Keratinocyte (primary cell): ENCODE results near the gene COL20A1.

ENCODE experiments used
- CTCF ChIP-seq, 3 experiments: IDR thresholded peaks in 1 of 3; conservative IDR thresholded peaks in 1 of 3; optimal IDR thresholded peaks in 1 of 3; 2 replicates in 2 of 3; 3 replicates in 1 of 3; pipeline versions ENCODE3 to v1.5.1; 2011; ENCODE audit warnings: low read length in 3 of 3, mild to moderate bottlenecking in 3 of 3, moderate library complexity in 2 of 3, control low read depth in 1 of 3, inconsistent platforms in 1 of 3; ENCODE audit not compliant: insufficient read depth in 2 of 3; ENCODE audit errors: extremely low read depth in 1 of 3
- EZH2 ChIP-seq: IDR thresholded peaks from one replicate; pipeline ENCODE4 v1.6.1; 2012; ENCODE audit warnings: inconsistent platforms, mild to moderate bottlenecking, low read length, moderate library complexity

GRCh38 chr20:63293456-63293855, 470 bp downstream of the COL20A1 start:
- no peak for TF ChIP-seq CTCF (optimal IDR thresholded peaks at IDR 0.05 in 1 of 3, IDR thresholded peaks at IDR 0.05 in 1 of 3, conservative IDR thresholded peaks at IDR 0.05 in 1 of 3; ENCODE audit: extremely low read depth in 1 of 3, insufficient read depth in 2 of 3, low read length in 3 of 3)
- TF ChIP-seq EZH2, result no peak
